Lower leg skin (tissue), 3 donors: ENCODE data around the gene WDR43.

Experiments
- POLR2A ChIP-seq, 2 donors: fragments of 450-650 bp; IDR thresholded peaks; one replicate each; pipeline ENCODE4 v1.6.1; 2016 to 2017; ENCODE audit warnings: antibody characterized with exemption in 2 of 2, mild to moderate bottlenecking in 1 of 2, moderate library complexity in 1 of 2
- TF ChIP-seq, protein P1 (sequence below), 3 donors: fragments of 450-650 bp; IDR thresholded peaks; one replicate each; pipeline ENCODE4 v1.5.1; 2016; ENCODE audit warnings: antibody characterized with exemption in 3 of 3, mild to moderate bottlenecking in 3 of 3, moderate library complexity in 2 of 3

- TF ChIP-seq, protein P1, sequence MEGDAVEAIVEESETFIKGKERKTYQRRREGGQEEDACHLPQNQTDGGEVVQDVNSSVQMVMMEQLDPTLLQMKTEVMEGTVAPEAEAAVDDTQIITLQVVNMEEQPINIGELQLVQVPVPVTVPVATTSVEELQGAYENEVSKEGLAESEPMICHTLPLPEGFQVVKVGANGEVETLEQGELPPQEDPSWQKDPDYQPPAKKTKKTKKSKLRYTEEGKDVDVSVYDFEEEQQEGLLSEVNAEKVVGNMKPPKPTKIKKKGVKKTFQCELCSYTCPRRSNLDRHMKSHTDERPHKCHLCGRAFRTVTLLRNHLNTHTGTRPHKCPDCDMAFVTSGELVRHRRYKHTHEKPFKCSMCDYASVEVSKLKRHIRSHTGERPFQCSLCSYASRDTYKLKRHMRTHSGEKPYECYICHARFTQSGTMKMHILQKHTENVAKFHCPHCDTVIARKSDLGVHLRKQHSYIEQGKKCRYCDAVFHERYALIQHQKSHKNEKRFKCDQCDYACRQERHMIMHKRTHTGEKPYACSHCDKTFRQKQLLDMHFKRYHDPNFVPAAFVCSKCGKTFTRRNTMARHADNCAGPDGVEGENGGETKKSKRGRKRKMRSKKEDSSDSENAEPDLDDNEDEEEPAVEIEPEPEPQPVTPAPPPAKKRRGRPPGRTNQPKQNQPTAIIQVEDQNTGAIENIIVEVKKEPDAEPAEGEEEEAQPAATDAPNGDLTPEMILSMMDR (IDR thresholded peaks at IDR 0.05), result no peak
- TF ChIP-seq POLR2A (IDR thresholded peaks at IDR 0.05), result no peak
These were observed 40.3 kb downstream of the WDR43 start for GRCh38 chr2:28934769-28935168.
